Hematopoietic multipotent progenitor cell treated with erythropoietin and hydrocortisone succinate and interleukin-3 and kit ligand, for 17 days (in vitro differentiated cells): ENCODE measurements around the gene PPT2.
A peak's percentile ranks its signal among the peaks of the same experiment; 100 is the strongest.
"Not testable (repeated sequence)": the region's sequence is repeated elsewhere in the genome, so short reads cannot be mapped to it uniquely, and the experiment has no call there.

Experiments used
- DNase-seq: peaks from one replicate; pipeline ENCODE4 v3.0.0-alpha.2; 2015; ENCODE audit warnings: low spot score

PPT2 gene

GRCh38 chr6:32127409-32127716 lies 26.6 kb upstream of the PPT2 start:
- DNase-seq: no peak

- peak; percentile 99 for DNase-seq
Measured at GRCh38 chr6:32127717-32128592, 26.0 kb upstream of the PPT2 start, which contains the start of gene ATF6B. TSS of gene ATF6B (minus strand) at chr6:32128246. CDS start at chr6:32128207, 39 bp downstream.

- no peak for DNase-seq
Measured at GRCh38 chr6:32128751-32129296, 25.1 kb upstream of the PPT2 start.

GRCh38 chr6:32129297-32130088 lies 24.4 kb upstream of the PPT2 start:
- DNase-seq: peak; percentile 36

- peak; percentile 59 for DNase-seq
Measured at GRCh38 chr6:32131439-32131948, 22.4 kb upstream of the PPT2 start.

- DNase-seq: no peak
Measured at GRCh38 chr6:32132110-32132509, 21.8 kb upstream of the PPT2 start.

GRCh38 chr6:32133786-32134185 lies 20.2 kb upstream of the PPT2 start:
- no peak for DNase-seq

- DNase-seq: no peak
Measured at GRCh38 chr6:32137454-32137853, 16.5 kb upstream of the PPT2 start.

- DNase-seq: no peak
Measured at GRCh38 chr6:32139590-32139989, 14.4 kb upstream of the PPT2 start.

- peak; percentile 39 for DNase-seq
Measured at GRCh38 chr6:32140420-32141046, 13.4 kb upstream of the PPT2 start.

- DNase-seq: not testable (repeated sequence)
Measured at GRCh38 chr6:32144238-32144637, 9.7 kb upstream of the PPT2 start.

GRCh38 chr6:32146287-32146686 lies 7.7 kb upstream of the PPT2 start:
- DNase-seq: no peak

- DNase-seq: no peak
Measured at GRCh38 chr6:32146687-32147086, 7.3 kb upstream of the PPT2 start.

- peak; percentile 54 for DNase-seq
Measured at GRCh38 chr6:32147401-32148132, 6.4 kb upstream of the PPT2 start.

- peak; percentile 85 for DNase-seq
Measured at GRCh38 chr6:32148289-32149091, 5.5 kb upstream of the PPT2 start.

GRCh38 chr6:32149092-32149755 lies 4.7 kb upstream of the PPT2 start:
- DNase-seq: no peak

GRCh38 chr6:32149932-32150870 lies 3.7 kb upstream of the PPT2 start:
- DNase-seq: no peak

GRCh38 chr6:32151181-32151862 lies 2.6 kb upstream of the PPT2 start:
- no peak for DNase-seq
